SU-DHL-6 (cell line): ENCODE results near the gene PWWP2A.

Experiments used
- H2AFZ ChIP-seq: fragments of 200-600 bp; sonication (generic); 2 replicates; pipeline ENCODE4 v1.6.1; 2014; ENCODE audit warnings: low read depth, mild to moderate bottlenecking, moderate library complexity, mixed read lengths, antibody characterized with exemption, low read length; ENCODE audit not compliant: severe bottlenecking
- H3F3A ChIP-seq: fragments of 200-600 bp; shearing (Covaris generic); 2 replicates; pipeline ENCODE4 v1.6.0; 2016; ENCODE audit warnings: antibody characterized with exemption, mild to moderate bottlenecking; ENCODE audit not compliant: insufficient read depth
- H3K27ac ChIP-seq: fragments of 200-600 bp; sonication (generic); 2 replicates; pipeline ENCODE4 v1.5.1; 2016; ENCODE audit warnings: low read depth, mild to moderate bottlenecking, low read length, moderate library complexity, mixed read lengths
- H3K27me3 ChIP-seq: fragments of 200-600 bp; sonication (generic), shearing (Covaris generic); 2 replicates; pipeline ENCODE4 v1.6.0; 2014; ENCODE audit warnings: mild to moderate bottlenecking, low read length
- H3K36me3 ChIP-seq: fragments of 200-600 bp; sonication (generic); 2 replicates; pipeline ENCODE4 v1.6.1; 2014; ENCODE audit warnings: mild to moderate bottlenecking, low read length, mixed read lengths
- H3K4me2 ChIP-seq: fragments of 300-600, 200-600 bp; shearing (Covaris generic), sonication (generic); 2 replicates; pipeline ENCODE4 v1.6.0; 2014; ENCODE audit warnings: low read length, low read depth, mild to moderate bottlenecking; ENCODE audit not compliant: poor library complexity, severe bottlenecking
- H3K4me3 ChIP-seq: fragments of 200-600 bp; sonication (generic); 2 replicates; pipeline ENCODE4 v1.5.1; 2014; ENCODE audit warnings: antibody characterized with exemption, low read length, mild to moderate bottlenecking, mixed read lengths; ENCODE audit not compliant: insufficient read depth, poor library complexity, severe bottlenecking
- H3K79me2 ChIP-seq: fragments of 200-600 bp; sonication (generic); 2 replicates; pipeline ENCODE4 v1.6.1; 2014; ENCODE audit warnings: mild to moderate bottlenecking, low read length, moderate library complexity; ENCODE audit not compliant: insufficient read depth
- H3K9ac ChIP-seq: fragments of 200-600 bp; sonication (generic); 2 replicates; pipeline ENCODE4 v1.7.0; 2014; ENCODE audit warnings: mild to moderate bottlenecking, low read length
- H3K9me2 ChIP-seq: fragments of 200-600 bp; sonication (generic); replicated peaks from 2 replicates; pipeline ENCODE4 v1.6.1; 2014; ENCODE audit warnings: low read length; ENCODE audit not compliant: insufficient read depth
- H3K9me3 ChIP-seq: fragments of 200-600 bp; sonication (generic); 2 replicates; pipeline ENCODE4 v1.6.1; 2014; ENCODE audit warnings: low read length, mixed read lengths; ENCODE audit not compliant: insufficient read depth
- H4K20me1 ChIP-seq: fragments of 200-600 bp; sonication (generic); 2 replicates; pipeline ENCODE4 v1.6.1; 2014; ENCODE audit warnings: low read depth, mild to moderate bottlenecking, antibody characterized with exemption, low read length, moderate library complexity, mixed read lengths
- EZH2phosphoT487 ChIP-seq: fragments of 200-600 bp; sonication (generic), shearing (Covaris generic); conservative IDR thresholded peaks from 2 replicates; pipeline ENCODE4 v1.6.1; 2018; ENCODE audit warnings: mild to moderate bottlenecking, antibody characterized with exemption, low read length, moderate library complexity, mixed read lengths
- TF ChIP-seq, protein P1 (sequence below): fragments of 200-600 bp; sonication (generic); IDR thresholded peaks from one replicate; pipeline ENCODE4 v1.5.1; 2017; ENCODE audit warnings: antibody characterized with exemption, mild to moderate bottlenecking, low read length, moderate library complexity; ENCODE audit not compliant: insufficient read depth, poor library complexity, severe bottlenecking

Gene PWWP2A

DNA sequence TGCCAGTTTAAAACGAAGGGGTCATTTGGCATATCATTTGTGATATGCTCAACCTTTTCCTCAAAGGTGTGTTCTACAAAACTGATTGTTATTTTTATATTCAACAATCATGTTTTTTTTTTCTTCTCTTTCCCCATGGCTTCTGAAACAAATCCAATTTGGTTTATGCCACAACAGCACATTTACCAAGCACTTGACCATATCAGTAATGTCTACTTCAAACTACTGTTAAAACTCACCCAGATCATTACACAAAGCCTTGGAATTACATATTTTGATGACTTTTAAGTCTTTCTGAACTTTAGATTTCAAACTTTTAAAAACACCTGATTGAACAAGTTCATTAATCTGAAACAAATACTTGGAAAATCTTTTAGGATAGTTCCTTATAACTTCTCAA, 29.2 kb downstream of the PWWP2A start:
- no peaks in the 10 kb centered on the region for H4K20me1 ChIP-seq
- no peak overlapping the region for H2AFZ ChIP-seq
- peaks cover 5% of the 10 kb centered on the region; the same call in 1 of the 2 replicates for H3F3A ChIP-seq
- no peaks in the 10 kb centered on the region for H3K9me3 ChIP-seq
- TF ChIP-seq EZH2phosphoT487 = no peak
- TF ChIP-seq, protein P1, sequence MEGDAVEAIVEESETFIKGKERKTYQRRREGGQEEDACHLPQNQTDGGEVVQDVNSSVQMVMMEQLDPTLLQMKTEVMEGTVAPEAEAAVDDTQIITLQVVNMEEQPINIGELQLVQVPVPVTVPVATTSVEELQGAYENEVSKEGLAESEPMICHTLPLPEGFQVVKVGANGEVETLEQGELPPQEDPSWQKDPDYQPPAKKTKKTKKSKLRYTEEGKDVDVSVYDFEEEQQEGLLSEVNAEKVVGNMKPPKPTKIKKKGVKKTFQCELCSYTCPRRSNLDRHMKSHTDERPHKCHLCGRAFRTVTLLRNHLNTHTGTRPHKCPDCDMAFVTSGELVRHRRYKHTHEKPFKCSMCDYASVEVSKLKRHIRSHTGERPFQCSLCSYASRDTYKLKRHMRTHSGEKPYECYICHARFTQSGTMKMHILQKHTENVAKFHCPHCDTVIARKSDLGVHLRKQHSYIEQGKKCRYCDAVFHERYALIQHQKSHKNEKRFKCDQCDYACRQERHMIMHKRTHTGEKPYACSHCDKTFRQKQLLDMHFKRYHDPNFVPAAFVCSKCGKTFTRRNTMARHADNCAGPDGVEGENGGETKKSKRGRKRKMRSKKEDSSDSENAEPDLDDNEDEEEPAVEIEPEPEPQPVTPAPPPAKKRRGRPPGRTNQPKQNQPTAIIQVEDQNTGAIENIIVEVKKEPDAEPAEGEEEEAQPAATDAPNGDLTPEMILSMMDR = no peak
- no peak overlapping the region for H3K27ac ChIP-seq
- H3K36me3 ChIP-seq = peaks cover 20% of the 10 kb centered on the region
- no peak overlapping the region for H3K4me2 ChIP-seq
- H3K9ac ChIP-seq = no peak overlapping the region
- no peaks in the 10 kb centered on the region for H3K9me2 ChIP-seq
- peaks cover 1% of the 10 kb centered on the region; the same call in 1 of the 2 replicates for H3K79me2 ChIP-seq
- no peaks in the 10 kb centered on the region for H3K27me3 ChIP-seq
- no peak overlapping the region for H3K4me3 ChIP-seq

DNA sequence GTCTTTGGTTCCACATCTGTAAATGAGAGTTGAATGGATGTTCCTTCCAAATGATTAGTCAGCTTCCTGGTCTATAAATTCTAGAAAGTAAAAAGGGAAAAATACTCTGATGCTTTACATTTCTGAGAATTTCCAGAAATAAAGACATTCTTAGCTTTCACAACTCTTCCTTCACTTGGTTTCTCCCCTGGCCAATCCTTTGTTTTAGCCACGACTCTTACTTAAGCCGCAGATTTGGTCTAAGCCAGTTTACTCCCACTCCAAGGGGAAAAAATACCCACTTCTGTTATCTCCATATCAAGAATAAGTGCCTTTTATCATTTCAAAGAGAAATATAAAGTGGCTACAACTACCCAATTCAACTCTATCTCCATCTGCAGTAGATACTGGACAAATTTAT, 29.7 kb downstream of the PWWP2A start:
- Histone ChIP-seq H2AFZ (no peak overlapping the region), H3K79me2 (no peaks in the 10 kb centered on the region), H3K36me3 (peaks cover 20% of the 10 kb centered on the region), H4K20me1 (no peaks in the 10 kb centered on the region), H3K4me2 (no peak overlapping the region), H3F3A (peaks cover 5% of the 10 kb centered on the region; the same call in 1 of the 2 replicates), H3K27me3 (no peaks in the 10 kb centered on the region), H3K4me3 (no peak overlapping the region), H3K9me2 (no peaks in the 10 kb centered on the region), H3K27ac (no peak overlapping the region), H3K9ac (no peak overlapping the region), H3K9me3 (no peaks in the 10 kb centered on the region)
- TF ChIP-seq EZH2phosphoT487 = no peak
- TF ChIP-seq, protein P1 = no peak

DNA sequence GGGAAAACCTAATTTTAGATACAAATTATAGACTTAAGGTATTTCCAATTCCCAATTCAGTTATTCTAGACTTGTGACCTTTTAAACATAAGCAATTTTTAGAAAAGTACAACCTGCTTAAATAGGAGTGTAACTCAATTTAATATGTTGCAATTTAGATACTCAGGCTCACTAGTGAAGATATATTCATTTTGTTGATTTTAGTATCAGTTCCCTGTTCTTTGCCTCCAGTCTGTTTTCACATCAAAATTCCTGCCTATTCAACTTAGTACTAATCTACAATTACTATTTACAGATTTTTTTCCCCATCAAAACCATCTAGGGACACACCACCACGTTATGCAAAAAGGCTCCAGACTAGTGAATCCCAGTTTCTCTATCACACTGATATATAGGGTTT, 30.4 kb downstream of the PWWP2A start:
- Histone ChIP-seq H3K9ac (no peak overlapping the region), H3K79me2 (no peaks in the 10 kb centered on the region), H3K4me3 (no peak overlapping the region), H3K27ac (no peak overlapping the region), H3K9me3 (no peaks in the 10 kb centered on the region), H3K4me2 (no peak overlapping the region), H3K36me3 (peaks cover 14% of the 10 kb centered on the region), H3K27me3 (no peaks in the 10 kb centered on the region), H3F3A (peaks cover 5% of the 10 kb centered on the region; the same call in 1 of the 2 replicates), H3K9me2 (no peaks in the 10 kb centered on the region), H4K20me1 (no peaks in the 10 kb centered on the region), H2AFZ (no peak overlapping the region)
- TF ChIP-seq EZH2phosphoT487 = no peak
- TF ChIP-seq, protein P1 = no peak
